HG03558 (cell line): ENCODE data around the gene MT1G.
"Not testable (repeated sequence)": the region's sequence is repeated elsewhere in the genome, so short reads cannot be mapped to it uniquely, and the experiment has no call there.

Source experiments
- ATAC-seq: cut with Tn5 transposase; IDR thresholded peaks from one replicate; pipeline ENCODE4 v1.9.1; 2021; ENCODE audit warnings: moderate number of reproducible peaks; ENCODE audit not compliant: unreplicated experiment; ENCODE audit errors: extremely low read depth

Gene MT1G

DNA sequence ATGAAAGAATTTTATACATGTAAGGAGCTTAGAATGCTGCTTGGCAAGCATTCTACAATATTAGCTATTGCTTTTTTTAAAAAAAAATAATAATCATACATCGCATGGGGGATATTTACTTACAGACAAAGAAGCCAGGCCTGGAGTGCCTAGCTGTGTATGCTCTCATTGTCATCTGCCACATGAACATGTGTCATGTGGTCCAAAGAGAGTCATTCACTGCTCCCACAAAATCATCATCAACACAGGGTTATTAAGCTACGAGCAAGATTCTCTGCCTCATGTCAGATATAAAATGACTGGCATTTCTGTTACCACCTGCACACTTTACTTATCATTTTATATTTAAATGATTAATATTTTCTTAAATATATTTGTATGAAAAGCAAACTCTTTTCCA is 44.2 kb downstream of the MT1G start:
- ATAC-seq: no peak

DNA sequence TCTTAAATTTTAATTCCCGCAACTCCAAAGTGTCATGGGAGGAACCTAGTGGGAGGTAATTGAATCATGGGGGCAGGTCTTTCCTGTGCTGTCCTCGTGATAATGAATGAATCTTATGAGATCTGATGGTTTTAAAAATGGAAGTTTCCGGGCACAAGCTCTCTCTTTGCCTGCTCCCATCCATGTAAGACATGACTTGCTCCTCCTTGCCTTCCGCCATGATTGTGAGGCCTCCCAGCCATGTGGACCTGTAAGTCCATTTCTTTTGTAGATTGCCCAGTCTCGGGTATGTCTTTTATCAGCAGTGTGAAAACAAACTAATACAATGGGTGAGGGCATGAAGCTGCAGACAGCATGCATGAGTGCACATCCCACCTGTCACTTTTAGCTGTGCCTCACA is 44.7 kb downstream of the MT1G start:
- ATAC-seq: not testable (repeated sequence)

DNA sequence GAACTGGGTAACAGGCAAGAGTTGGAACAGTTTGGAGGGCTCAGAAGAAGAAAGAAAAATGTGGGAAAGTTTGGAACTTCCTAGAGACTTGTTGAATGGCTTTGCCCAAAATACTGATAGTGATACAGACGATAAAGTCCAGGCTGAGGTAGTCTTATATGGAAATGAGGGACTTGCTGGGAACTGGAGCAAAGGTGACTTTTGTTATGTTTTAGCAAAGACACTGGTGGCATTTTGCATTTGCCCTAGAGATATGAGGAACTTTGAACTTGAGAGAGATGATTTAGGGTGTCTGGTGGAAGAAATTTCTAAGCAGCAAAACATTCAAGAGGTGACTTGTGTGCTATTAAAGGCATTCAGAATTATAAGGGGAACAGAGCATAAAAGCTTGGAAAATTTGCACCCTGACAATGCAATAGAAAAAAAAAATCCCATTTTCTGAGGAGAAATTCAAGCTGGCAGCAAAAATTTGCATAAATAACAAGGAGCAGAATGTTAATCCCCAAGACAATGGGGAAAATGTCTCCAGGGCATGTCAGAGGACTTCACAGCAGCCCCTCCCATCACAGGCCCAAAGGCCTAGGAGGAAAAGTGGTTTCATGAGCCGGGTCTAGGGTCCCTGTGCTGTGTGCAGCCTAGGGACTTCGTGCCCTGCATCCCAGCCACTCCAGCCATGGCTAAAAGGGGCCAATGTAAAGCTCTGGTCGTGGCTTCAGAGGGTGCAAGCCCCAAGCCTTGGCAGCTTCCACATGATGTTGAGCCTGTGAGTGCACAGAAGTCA is 46.0 kb downstream of the MT1G start:
- ATAC-seq: not testable (repeated sequence)

DNA sequence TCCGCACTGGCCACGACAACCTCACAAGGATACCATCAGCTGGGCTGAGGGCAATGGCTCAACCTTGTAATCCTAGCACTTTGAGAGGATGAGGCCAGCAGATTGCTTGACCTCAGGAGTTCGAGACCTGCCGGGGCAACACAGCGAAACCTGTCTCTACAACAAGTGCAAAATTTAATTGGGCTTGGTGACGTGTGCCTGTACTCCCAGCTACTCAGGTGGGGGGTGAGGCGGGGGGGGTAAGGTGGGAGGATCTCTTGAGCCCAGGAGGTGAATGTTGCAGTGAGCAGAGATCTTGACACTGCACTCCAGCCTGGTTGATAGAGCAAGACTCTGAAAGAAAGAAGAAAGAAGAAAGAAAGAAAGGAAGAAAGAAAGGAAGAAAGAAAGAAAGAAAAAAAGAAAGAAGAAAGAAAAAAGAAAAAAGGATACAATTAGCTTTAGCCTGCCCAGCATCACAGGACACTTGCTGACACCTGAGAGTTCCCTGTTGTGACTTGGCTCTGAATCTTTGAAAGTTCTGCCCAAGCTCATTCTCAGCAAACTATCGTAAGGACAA is 47.4 kb downstream of the MT1G start:
- no peak for ATAC-seq

DNA sequence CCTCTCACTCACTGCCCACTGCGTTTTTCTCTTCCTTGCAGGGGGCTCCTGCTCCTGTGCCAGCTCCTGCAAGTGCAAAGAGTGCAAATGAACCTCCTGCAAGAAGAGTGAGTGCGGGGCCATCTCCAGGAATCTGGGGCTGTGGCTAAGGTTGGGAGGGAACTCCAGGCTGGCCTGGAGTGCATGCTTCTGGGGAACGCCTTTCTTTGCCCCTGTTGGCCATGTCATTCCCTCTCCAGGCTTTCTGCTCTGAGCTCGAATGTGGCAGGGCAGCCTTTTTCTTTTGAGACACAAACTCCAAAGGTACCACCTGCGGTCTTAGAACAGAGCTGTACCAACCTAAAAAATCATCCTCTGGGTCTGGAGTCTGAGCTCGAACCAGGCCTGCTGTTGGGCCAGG is 49.7 kb downstream of the MT1G start:
- no peak for ATAC-seq

DNA sequence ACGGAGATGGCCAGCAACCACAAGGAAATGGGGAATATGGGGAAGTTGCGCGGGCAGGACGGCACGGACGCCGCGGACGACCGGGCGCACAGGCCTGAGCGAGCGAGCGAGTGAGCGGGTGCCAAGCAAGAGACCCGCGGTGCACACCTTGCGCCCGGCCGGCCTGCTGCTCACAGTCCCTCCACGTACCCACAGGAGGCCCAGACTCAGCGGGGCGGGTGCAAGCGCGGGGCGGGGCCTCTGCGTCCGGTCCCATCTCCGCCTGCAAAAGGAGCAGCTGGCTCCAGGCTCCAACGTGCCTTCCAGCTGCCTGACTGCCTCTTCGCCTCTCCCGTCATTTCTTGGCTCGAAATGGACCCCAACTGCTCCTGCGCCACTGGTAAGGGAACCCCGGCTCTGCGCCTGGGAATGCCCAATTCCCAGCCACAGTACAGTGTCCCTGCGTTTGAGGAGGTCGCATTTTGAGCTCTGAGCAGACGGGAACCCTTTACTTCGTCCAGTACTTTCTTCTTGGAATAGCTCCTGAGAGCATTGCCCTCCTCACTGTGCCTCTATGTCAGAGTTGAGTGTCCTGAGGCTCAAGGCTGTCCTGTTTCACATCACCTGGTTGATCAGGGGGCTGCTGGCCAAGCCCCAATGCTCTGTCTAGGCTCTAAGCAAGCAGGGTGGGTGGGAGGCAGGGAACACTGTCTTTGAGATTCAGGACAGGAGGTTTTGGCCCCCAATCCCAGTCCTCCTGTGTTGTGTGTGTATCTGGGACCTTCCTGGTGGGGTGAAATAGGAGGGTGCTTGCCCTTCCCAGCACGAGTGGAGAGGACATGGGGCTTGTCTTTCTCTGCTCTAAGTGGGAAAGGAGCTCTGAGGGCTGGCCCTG is 50.4 kb downstream of the MT1G start:
- no peak for ATAC-seq
